ENCODE measurements around the gene PHF2. TPM values are rescaled to one million over a fixed set of nuclear protein-coding genes. Genes with fewer than 3 reads are reported as not detected.

PHF2 gene
- total and polyA plus RNA-seq, 12 donors: 13.9 to 31.3 (median 23.0) TPM

GRCh38 chr9:93577975-93578682 is 1.7 kb downstream of the PHF2 start:
- H3K27me3 ChIP-seq: no peaks in the 10 kb centered on the region
- peak overlapping the region in 9 of 10 donors; percentile 69 to 96 (median 86) for H3K4me3 ChIP-seq
- H3K9me3 ChIP-seq: no peaks in the 10 kb centered on the region
- ATAC-seq (peak in 5 of 8 donors; percentile 18 to 37 (median 29)), DNase-seq (no peak)
- peaks cover 15 to 73% (median 62%) of the 10 kb centered on the region in 9 donors for H3K4me1 ChIP-seq
- TF ChIP-seq CTCF (IDR thresholded peaks at IDR 0.05): no peak
- intact Hi-C loops (cut with DNase I): no loop called here
- H3K36me3 ChIP-seq: no peaks in the 10 kb centered on the region
- WGBS, 2 donors: 52 to 53% methylated on average over 13 of the region's 13 CpGs
- peak overlapping the region; percentile 78 to 96 (median 89) for H3K27ac ChIP-seq

GRCh38 chr9:93578844-93579243 is 2.5 kb downstream of the PHF2 start:
- intact Hi-C loops (cut with DNase I): no loop called here
- Histone ChIP-seq H3K27me3 (no peaks in the 10 kb centered on the region), H3K4me3 (peak overlapping the region in 1 of 10 donors; percentile 79), H3K36me3 (no peaks in the 10 kb centered on the region), H3K27ac (peak overlapping the region in 5 of 10 donors; percentile 87 to 96 (median 93)), H3K4me1 (peaks cover 15 to 73% (median 62%) of the 10 kb centered on the region in 9 donors), H3K9me3 (no peaks in the 10 kb centered on the region)
- DNase-seq: no peak
- no peak for ATAC-seq
- TF ChIP-seq CTCF (IDR thresholded peaks at IDR 0.05): no peak
- WGBS, 2 donors: 73 to 79% methylated on average over 5 of the region's 5 CpGs

- no peaks in the 10 kb centered on the region for H3K27me3 ChIP-seq
- WGBS, 2 donors: 78 to 80% methylated on average over 20 of the region's 20 CpGs
These were observed 3.5 kb downstream of the PHF2 start for GRCh38 chr9:93579711-93580516.

More at GRCh38 chr9:93579711-93580516, 3.5 kb downstream of the PHF2 start:
- intact Hi-C loops (cut with DNase I): no loop called here
- H3K4me3 ChIP-seq: no peak overlapping the region
- ATAC-seq (peak in 1 of 8 donors; percentile 71), DNase-seq (no peak)
- no peaks in the 10 kb centered on the region for H3K36me3 ChIP-seq
- peaks cover 15 to 64% (median 55%) of the 10 kb centered on the region in 9 donors for H3K4me1 ChIP-seq
- H3K27ac ChIP-seq: peak overlapping the region in 6 of 10 donors; percentile 4 to 69 (median 50)
- no peak for TF ChIP-seq CTCF (IDR thresholded peaks at IDR 0.05)
- peaks cover 0 to 10% (median 0%) of the 10 kb centered on the region in 11 donors for H3K9me3 ChIP-seq
